ENCODE measurements around the gene AGBL1. TPM values are rescaled to one million over a fixed set of nuclear protein-coding genes. Genes with fewer than 3 reads are reported as not detected.

AGBL1 gene
- total and polyA plus RNA-seq, 2 donors (not counting 1 experiment from before 2014, with no cell fraction given), result not detected

- no peak overlapping the region for H2AFZ ChIP-seq (ENCODE audit: insufficient read depth, low read depth, low read length, poor library complexity, severe bottlenecking)
- TF ChIP-seq EZH2 (IDR thresholded peaks at IDR 0.05; ENCODE audit: borderline replicate concordance, insufficient read depth, low read depth, low read length, poor library complexity, severe bottlenecking), result no peak
- TF ChIP-seq, protein P1, sequence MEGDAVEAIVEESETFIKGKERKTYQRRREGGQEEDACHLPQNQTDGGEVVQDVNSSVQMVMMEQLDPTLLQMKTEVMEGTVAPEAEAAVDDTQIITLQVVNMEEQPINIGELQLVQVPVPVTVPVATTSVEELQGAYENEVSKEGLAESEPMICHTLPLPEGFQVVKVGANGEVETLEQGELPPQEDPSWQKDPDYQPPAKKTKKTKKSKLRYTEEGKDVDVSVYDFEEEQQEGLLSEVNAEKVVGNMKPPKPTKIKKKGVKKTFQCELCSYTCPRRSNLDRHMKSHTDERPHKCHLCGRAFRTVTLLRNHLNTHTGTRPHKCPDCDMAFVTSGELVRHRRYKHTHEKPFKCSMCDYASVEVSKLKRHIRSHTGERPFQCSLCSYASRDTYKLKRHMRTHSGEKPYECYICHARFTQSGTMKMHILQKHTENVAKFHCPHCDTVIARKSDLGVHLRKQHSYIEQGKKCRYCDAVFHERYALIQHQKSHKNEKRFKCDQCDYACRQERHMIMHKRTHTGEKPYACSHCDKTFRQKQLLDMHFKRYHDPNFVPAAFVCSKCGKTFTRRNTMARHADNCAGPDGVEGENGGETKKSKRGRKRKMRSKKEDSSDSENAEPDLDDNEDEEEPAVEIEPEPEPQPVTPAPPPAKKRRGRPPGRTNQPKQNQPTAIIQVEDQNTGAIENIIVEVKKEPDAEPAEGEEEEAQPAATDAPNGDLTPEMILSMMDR (IDR thresholded peaks at IDR 0.05), result no peak
- intact Hi-C loops (cut with micrococcal nuclease), result no loop called here
- DNase-seq (no peak), ATAC-seq (ENCODE audit: low read depth) (no peak)
- H3K36me3 ChIP-seq (replicated peaks in 1 of 2; ENCODE audit: control extremely low read depth in 1 of 2, control insufficient read depth in 1 of 2, extremely low read depth in 1 of 2, insufficient read depth in 2 of 2, low read length in 1 of 2), result no peaks in the 10 kb centered on the region
- CTCF ChIA-PET, result no interaction called here
- no peak overlapping the region for H3K27ac ChIP-seq (ENCODE audit: low read length in 2 of 2)
- POLR2A ChIA-PET, result no interaction called here
- H3K9me3 ChIP-seq (ENCODE audit: control extremely low read depth in 1 of 3, control insufficient read depth in 2 of 3, insufficient read depth in 1 of 3, low read length in 2 of 3), result no peaks in the 10 kb centered on the region
- no peak overlapping the region for H3K4me2 ChIP-seq (replicated peaks; ENCODE audit: low read depth, low read length, poor library complexity, severe bottlenecking)
- H3K27me3 ChIP-seq (replicated peaks in 1 of 4; ENCODE audit: control extremely low read depth in 1 of 4, control insufficient read depth in 3 of 4, insufficient read depth in 4 of 4, low read length in 3 of 4), result no peaks in the 10 kb centered on the region
- H4K20me1 ChIP-seq (ENCODE audit: control insufficient read depth, insufficient read depth, low read length, poor library complexity, severe bottlenecking), result no peaks in the 10 kb centered on the region
- H3K27ac Mint-ChIP-seq, result no peak overlapping the region
- no peaks in the 10 kb centered on the region for H3K4me1 Mint-ChIP-seq
- no peak overlapping the region for H3K9ac ChIP-seq (ENCODE audit: low read length)
- H3K9me3 Mint-ChIP-seq (ENCODE audit: insufficient read depth), result no peaks in the 10 kb centered on the region
- H3K4me3 ChIP-seq (ENCODE audit: control extremely low read depth in 1 of 5, extremely low read depth in 1 of 5, insufficient read depth in 1 of 5, low read depth in 2 of 5, low read length in 4 of 5), result no peak overlapping the region
- no peak overlapping the region for H3K4me3 Mint-ChIP-seq
- no peaks in the 10 kb centered on the region for H3K27me3 Mint-ChIP-seq
- H3K79me2 ChIP-seq (ENCODE audit: control insufficient read depth, insufficient read depth, low read length), result no peaks in the 10 kb centered on the region
- H3K4me1 ChIP-seq (ENCODE audit: control insufficient read depth in 2 of 2, insufficient read depth in 2 of 2, low read length in 2 of 2), result no peaks in the 10 kb centered on the region
Measured at GRCh38 chr15:86197770-86198169, 118.1 kb downstream of the AGBL1 start.

DNA sequence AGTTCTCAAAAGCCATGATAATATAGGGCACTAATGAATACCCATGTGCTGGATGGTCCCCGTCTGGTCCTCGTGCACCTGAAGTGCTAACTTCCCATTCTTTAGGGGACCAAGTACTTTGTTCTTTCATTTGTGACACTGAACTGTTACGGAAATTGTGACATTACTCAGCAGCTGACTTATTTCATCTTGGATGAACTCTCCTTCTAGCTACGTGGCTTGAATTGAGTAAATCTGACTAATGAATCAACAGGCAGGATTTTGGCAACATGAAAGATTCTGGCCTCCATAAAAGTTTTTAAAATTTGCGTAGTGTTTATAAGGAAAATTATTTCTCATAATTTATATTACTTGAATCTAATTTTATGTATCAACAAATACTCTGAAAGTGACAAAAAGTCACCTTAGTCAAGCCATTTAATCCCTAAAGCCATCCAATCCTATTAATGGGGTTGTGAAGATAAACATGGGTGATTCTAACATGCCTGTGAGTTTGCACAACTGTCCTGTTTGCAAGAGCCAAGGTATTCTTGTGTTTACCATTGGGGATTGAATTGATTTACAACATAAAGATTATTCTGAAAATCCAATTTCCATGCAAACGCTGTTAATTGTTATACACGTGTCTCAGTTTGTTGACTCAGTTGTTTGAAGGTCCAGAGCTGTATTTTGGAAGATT, 119.9 kb downstream of the AGBL1 start:
- Histone ChIP-seq H4K20me1 (ENCODE audit: control insufficient read depth, insufficient read depth, low read length, poor library complexity, severe bottlenecking) (no peaks in the 10 kb centered on the region), H3K9me3 (ENCODE audit: control extremely low read depth in 1 of 3, control insufficient read depth in 2 of 3, insufficient read depth in 1 of 3, low read length in 2 of 3) (no peaks in the 10 kb centered on the region), H3K4me1 (ENCODE audit: control insufficient read depth in 2 of 2, insufficient read depth in 2 of 2, low read length in 2 of 2) (no peaks in the 10 kb centered on the region), H3K4me3 (ENCODE audit: control extremely low read depth in 1 of 5, extremely low read depth in 1 of 5, insufficient read depth in 1 of 5, low read depth in 2 of 5, low read length in 4 of 5) (no peak overlapping the region), H3K27me3 (replicated peaks in 1 of 4; ENCODE audit: control extremely low read depth in 1 of 4, control insufficient read depth in 3 of 4, insufficient read depth in 4 of 4, low read length in 3 of 4) (no peaks in the 10 kb centered on the region), H3K79me2 (ENCODE audit: control insufficient read depth, insufficient read depth, low read length) (no peaks in the 10 kb centered on the region), H3K36me3 (replicated peaks in 1 of 2; ENCODE audit: control extremely low read depth in 1 of 2, control insufficient read depth in 1 of 2, extremely low read depth in 1 of 2, insufficient read depth in 2 of 2, low read length in 1 of 2) (no peaks in the 10 kb centered on the region), H3K27ac (ENCODE audit: low read length in 2 of 2) (no peak overlapping the region), H3K4me2 (replicated peaks; ENCODE audit: low read depth, low read length, poor library complexity, severe bottlenecking) (no peak overlapping the region), H2AFZ (ENCODE audit: insufficient read depth, low read depth, low read length, poor library complexity, severe bottlenecking) (no peak overlapping the region), H3K9ac (ENCODE audit: low read length) (no peak overlapping the region)
- DNase-seq (no peak), ATAC-seq (ENCODE audit: low read depth) (no peak)
- intact Hi-C loops (cut with micrococcal nuclease), result no loop called here
- WGBS (ENCODE audit: insufficient coverage), result 81% methylated on average over 2 of the region's 7 CpGs
- H3K4me3 Mint-ChIP-seq, result no peak overlapping the region
- H3K27ac Mint-ChIP-seq, result no peak overlapping the region
- H3K27me3 Mint-ChIP-seq, result no peaks in the 10 kb centered on the region
- H3K9me3 Mint-ChIP-seq (ENCODE audit: insufficient read depth), result no peaks in the 10 kb centered on the region
- no peaks in the 10 kb centered on the region for H3K4me1 Mint-ChIP-seq
- CTCF ChIA-PET, result no interaction called here
- POLR2A ChIA-PET, result no interaction called here
- TF ChIP-seq EZH2 (IDR thresholded peaks at IDR 0.05; ENCODE audit: borderline replicate concordance, insufficient read depth, low read depth, low read length, poor library complexity, severe bottlenecking), result no peak
- TF ChIP-seq, protein P1 (IDR thresholded peaks at IDR 0.05), result no peak

Data from B cell (primary cell).